HepG2 (cell line): ENCODE measurements around the gene CRTAC1. TPM values are rescaled to one million over a fixed set of nuclear protein-coding genes. Genes with fewer than 3 reads are reported as not detected.

Experiments used
- ATAC-seq: fragments of 200-7000 bp; cut with Tn5 transposase; 3 replicates; pipeline ENCODE4 v1.9.1; 2020; ENCODE audit warnings: mild to moderate bottlenecking, moderate library complexity
- BruUV-seq: library from RNA; stranded (reverse); fragments of 400-500 nt; replicated peaks from 2 replicates; lab custom pipeline; 2021; lab: Mats Ljungman, UMichigan
- CTCF ChIA-PET: fragments of 300-600 bp; formaldehyde crosslinking; extraction: SDS; loops from one replicate; lab custom pipeline; 2021; ENCODE audit warnings: low total read pairs, inconsistent platforms, low intra/inter-chr PET ratio; lab: Yijun Ruan, JAX
- POLR2A ChIA-PET: fragments of 350-600 bp; sonication (Branson Sonifier 250); formaldehyde crosslinking; loops from one replicate; lab custom pipeline; 2020; ENCODE audit warnings: antibody characterized with exemption, inconsistent platforms; lab: Yijun Ruan, JAX
- DNase-seq: peaks from one replicate; pipeline ENCODE4 v3.0.0-alpha.2; 2015; ENCODE audit warnings: low spot score
- FAIRE-seq: peaks from 3 replicates; lab custom pipeline; 2011; peaks lifted over from hg19 to GRCh38; lab: Jason Lieb, UNC
- H2AFZ ChIP-seq: one replicate; pipeline ENCODE4 v1.6.1; 2011; ENCODE audit warnings: low read length, inconsistent platforms
- H3K27ac ChIP-seq: fragments of 300-600 bp; 3 replicates; pipeline ENCODE4 v1.8.0; 2011; ENCODE audit warnings: mixed run types, mild to moderate bottlenecking, mixed read lengths, low read length, inconsistent platforms; ENCODE audit not compliant: insufficient read depth; ENCODE audit errors: extremely low read length
- H3K27me3 ChIP-seq, 2 experiments: fragments of 200-600 bp in 1 of 2; 2 replicates in 1 of 2; 3 replicates in 1 of 2; pipeline versions ENCODE4 v1.6.0 to v1.8.0; 2011; ENCODE audit warnings: low read length in 2 of 2, mild to moderate bottlenecking in 2 of 2, moderate library complexity in 2 of 2, inconsistent platforms in 1 of 2; ENCODE audit not compliant: insufficient read depth in 2 of 2, control insufficient read depth in 1 of 2
- H3K36me3 ChIP-seq, 2 experiments: fragments of 200-600 bp in 1 of 2; replicated peaks in 1 of 2; 2 replicates in 1 of 2; 3 replicates in 1 of 2; pipeline versions ENCODE4 v1.5.1 to v1.8.0; 2011; ENCODE audit warnings: low read length in 2 of 2, inconsistent platforms in 1 of 2; ENCODE audit not compliant: insufficient read depth in 2 of 2, control insufficient read depth in 1 of 2
- H3K4me1 ChIP-seq: 2 replicates; pipeline ENCODE4 v1.5.1; 2012; ENCODE audit warnings: low read length, inconsistent platforms; ENCODE audit not compliant: insufficient read depth
- H3K4me2 ChIP-seq: 2 replicates; pipeline ENCODE4 v1.6.0; 2011; ENCODE audit warnings: low read depth, low read length, inconsistent platforms
- H3K4me3 ChIP-seq, 3 experiments: fragments of 200-600 bp in 1 of 3; sonication (generic), shearing (Covaris generic) in 1 of 3; replicated peaks in 1 of 3; 2 replicates each; pipeline ENCODE4 v1.5.1; 2011 to 2016; ENCODE audit warnings: low read length in 3 of 3, inconsistent platforms in 2 of 3, low read depth in 2 of 3, mild to moderate bottlenecking in 2 of 3, control low read depth in 1 of 3, mixed read lengths in 1 of 3; ENCODE audit not compliant: insufficient read depth in 1 of 3
- H3K79me2 ChIP-seq: one replicate; pipeline ENCODE4 v1.6.1; 2011; ENCODE audit warnings: low read length, inconsistent platforms; ENCODE audit not compliant: insufficient read depth
- H3K9ac ChIP-seq: 2 replicates; pipeline ENCODE4 v1.6.0; 2011; ENCODE audit warnings: mild to moderate bottlenecking, low read depth, low read length, inconsistent platforms; ENCODE audit not compliant: insufficient read depth
- H3K9me3 ChIP-seq: 2 replicates; pipeline ENCODE4 v1.5.1; 2012; ENCODE audit warnings: mild to moderate bottlenecking, low read length
- H4K20me1 ChIP-seq: 2 replicates; pipeline ENCODE4 v1.6.0; 2011; ENCODE audit warnings: inconsistent platforms, mild to moderate bottlenecking, low read length, moderate library complexity; ENCODE audit not compliant: insufficient read depth
- KMT2A ChIP-seq: sonication (generic); formaldehyde crosslinking; IDR thresholded peaks from 2 replicates; pipeline ENCODE4 v1.4.0; 2020; ENCODE audit warnings: missing genetic modification reagents
- MNT ChIP-seq: fragments of 450-650 bp; IDR thresholded peaks from 2 replicates; pipeline ENCODE4 v1.6.1; 2016
- RARA ChIP-seq: IDR thresholded peaks from 2 replicates; pipeline ENCODE4 v1.6.1; 2016; ENCODE audit warnings: missing genetic modification reagents, missing compliant biosample characterization
- ZFP37 ChIP-seq: sonication (generic); formaldehyde crosslinking; IDR thresholded peaks from 2 replicates; pipeline ENCODE4 v1.4.0; 2020; ENCODE audit warnings: missing genetic modification reagents, borderline replicate concordance
- ZNF775 ChIP-seq: sonication (generic); formaldehyde crosslinking; IDR thresholded peaks from 2 replicates; pipeline ENCODE4 v1.4.0; 2020; ENCODE audit warnings: missing genetic modification reagents, mild to moderate bottlenecking, moderate library complexity, borderline replicate concordance
- WGBS: methylation state at CpG from one replicate; pipeline ENCODE4 v1.1.6; 2017; ENCODE audit warnings: low lambda C conversion rate; 5-methylcytosine and 5-hydroxymethylcytosine counted together
- in situ Hi-C: cut with HindIII; loops from 2 replicates; pipeline ENCODE4 v1.10.0; 2017; ENCODE audit warnings: low pct_unique_long_range_greater_than_20kb; ENCODE audit not compliant: extremely low pct_ligation_motif_present
- intact Hi-C: fragments of 100-400 bp; cut with micrococcal nuclease; formaldehyde crosslinking; loops from one replicate; pipeline ENCODE4 v1.10.0; 2022; ENCODE audit not compliant: unreplicated experiment
- polyA plus RNA-seq, 8 experiments: library from polyadenylated mRNA; depleted of rRNA in 3 of 8; stranded (reverse) in 7 of 8; unstranded in 1 of 8; fragments of >200 nt; fragmentation: Illumina TruSeq in 4 of 8; extraction: Trizol in 4 of 8; gene quantifications; 2 replicates each; pipeline versions ENCODE4 v1.2.1 to v1.2.3, GENCODE V29; 2011 to 2016; ENCODE audit warnings: low read depth in 4 of 8, missing spikeins in 1 of 8, mixed read lengths in 1 of 8; ENCODE audit not compliant: insufficient read depth in 1 of 8
- total RNA-seq, 5 experiments: library from RNA; depleted of rRNA; stranded (reverse); fragments of >200 nt; fragmentation: Illumina TruSeq; extraction: Trizol; gene quantifications; 2 replicates each; pipeline ENCODE4 v1.2.3, GENCODE V29; 2016; ENCODE audit warnings: low read depth in 1 of 5
- TF ChIP-seq, protein P1 (sequence below): sonication (generic); formaldehyde crosslinking; IDR thresholded peaks from 2 replicates; pipeline ENCODE4 v1.5.1; 2020; ENCODE audit warnings: mild to moderate bottlenecking, missing genetic modification reagents, borderline replicate concordance

The CRTAC1 gene
- total and polyA plus RNA-seq, 2 of the 13 experiments (the other 11 are each of a cell fraction or from before 2014, with no cell fraction given), result not detected

GRCh38 chr10:97939446-97939990, 90.9 kb downstream of the CRTAC1 start:
- Histone ChIP-seq H3K4me3 (no peak overlapping the region), H3K4me2 (no peak overlapping the region), H3K79me2 (no peaks in the 10 kb centered on the region), H2AFZ (no peak overlapping the region), H3K27ac (no peak overlapping the region), H4K20me1 (no peaks in the 10 kb centered on the region), H3K9ac (no peak overlapping the region), H3K4me1 (no peaks in the 10 kb centered on the region), H3K27me3 (peaks cover 3 to 33% of the 10 kb centered on the region in 2 experiments; a peak in 4 of 5 replicates), H3K36me3 (no peaks in the 10 kb centered on the region), H3K9me3 (peaks cover 7% of the 10 kb centered on the region)
- FAIRE-seq, result no peak
- ChIA-PET CTCF (no interaction called here), POLR2A (no interaction called here)
- DNase-seq, result no peak
- TF ChIP-seq KMT2A (CRISPR knock-in tag) (no peak), RARA (no peak), MNT (0 out of 2 replicates have a peak, but pooled peaks have one; percentile 15), ZFP37 (CRISPR knock-in tag) (no peak), ZNF775 (CRISPR knock-in tag) (no peak)
- TF ChIP-seq, protein P1, sequence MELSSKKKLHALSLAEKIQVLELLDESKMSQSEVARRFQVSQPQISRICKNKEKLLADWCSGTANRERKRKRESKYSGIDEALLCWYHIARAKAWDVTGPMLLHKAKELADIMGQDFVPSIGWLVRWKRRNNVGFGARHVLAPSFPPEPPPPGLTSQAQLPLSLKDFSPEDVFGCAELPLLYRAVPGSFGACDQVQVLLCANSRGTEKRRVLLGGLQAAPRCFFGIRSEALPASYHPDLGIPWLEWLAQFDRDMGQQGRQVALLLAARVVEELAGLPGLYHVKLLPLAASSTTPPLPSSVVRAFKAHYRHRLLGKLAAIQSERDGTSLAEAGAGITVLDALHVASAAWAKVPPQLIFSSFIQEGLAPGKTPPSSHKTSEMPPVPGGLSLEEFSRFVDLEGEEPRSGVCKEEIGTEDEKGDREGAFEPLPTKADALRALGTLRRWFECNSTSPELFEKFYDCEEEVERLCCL (CRISPR knock-in tag), result no peak
- WGBS, result 5% methylated on average over 5 of the region's 5 CpGs
- no TSS peak for BruUV-seq
- intact Hi-C loops, result no loop called here
- in situ Hi-C loops, result no loop called here
- ATAC-seq, result no peak
